Brain microvascular endothelial cell (primary cell): ENCODE data around the gene TALDO1.

Experiments used
- DNase-seq: peaks from one replicate; pipeline ENCODE4 v3.0.0-alpha.2; 2020
- H3K27ac ChIP-seq: fragments of 250-450 bp; sonication (Bioruptor Pico); 2 replicates; pipeline ENCODE4 v1.5.1; 2020; ENCODE audit warnings: mild to moderate bottlenecking, moderate library complexity
- H3K27me3 ChIP-seq: fragments of 250-450 bp; sonication (Bioruptor Pico); replicated peaks from 2 replicates; pipeline ENCODE4 v1.5.1; 2020; ENCODE audit warnings: mild to moderate bottlenecking
- H3K36me3 ChIP-seq: fragments of 250-450 bp; sonication (Bioruptor Pico); replicated peaks from 2 replicates; pipeline ENCODE4 v1.5.1; 2020; ENCODE audit warnings: mild to moderate bottlenecking
- H3K4me3 ChIP-seq: 2 replicates; pipeline ENCODE4 v1.5.1; 2011; ENCODE audit warnings: low read depth, mild to moderate bottlenecking, control low read depth, low read length, moderate library complexity
- CTCF ChIP-seq: IDR thresholded peaks from 2 replicates; pipeline ENCODE4 v1.5.1; 2011; ENCODE audit warnings: low read depth, mild to moderate bottlenecking, moderate library complexity, low read length, control low read depth, inconsistent platforms; ENCODE audit errors: missing control alignments
- in situ Hi-C: cut with HindIII; loops from 2 replicates; pipeline ENCODE4 v1.10.0; 2017; ENCODE audit warnings: low sequenced_read_pairs, low pct_ligation_motif_present

Gene TALDO1

DNA sequence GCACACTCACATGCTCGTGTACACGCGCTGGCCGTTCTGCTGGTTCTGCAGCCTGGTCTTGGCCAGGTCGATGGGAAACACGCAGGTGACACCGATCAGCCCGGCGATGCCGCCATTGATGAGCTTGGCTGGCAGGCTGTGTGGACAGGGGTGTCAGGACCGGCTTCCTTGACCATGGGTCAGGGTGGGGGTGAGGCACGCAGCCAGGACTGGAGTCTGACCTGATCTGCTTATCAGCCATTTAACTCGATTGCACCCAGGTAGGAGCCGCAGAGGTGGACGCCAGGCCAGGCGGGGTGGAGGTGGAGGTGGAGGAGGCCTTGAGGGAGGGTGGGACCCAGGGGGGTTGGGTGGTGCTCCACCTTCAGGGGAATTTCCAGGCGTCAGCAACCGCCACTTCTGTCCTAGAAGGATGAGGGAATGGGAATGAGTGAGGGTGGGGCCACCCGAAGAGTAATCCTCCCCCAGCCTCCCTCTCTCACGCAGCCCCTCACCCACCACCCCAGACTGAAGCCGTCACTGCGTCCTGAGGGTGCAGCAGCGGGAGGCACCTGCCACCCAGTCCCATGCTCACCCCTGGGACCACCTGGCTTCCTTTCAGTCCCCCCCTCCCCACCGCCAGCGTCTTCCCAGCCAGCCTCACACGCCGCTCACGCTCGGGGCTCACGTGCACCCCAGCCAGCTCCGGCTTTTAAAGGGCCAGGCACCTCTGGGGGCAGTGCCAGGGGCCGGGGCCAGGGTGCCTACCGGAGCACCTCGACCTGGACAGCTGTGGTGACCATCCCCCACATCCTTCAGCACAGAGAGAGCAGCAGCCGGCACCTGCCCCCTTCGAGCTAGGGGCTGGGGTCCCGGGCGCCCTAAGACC, 47.7 kb downstream of the TALDO1 start:
- no peaks in the 10 kb centered on the region for H3K27me3 ChIP-seq
- no peak for TF ChIP-seq CTCF
- no peak overlapping the region for H3K4me3 ChIP-seq
- in situ Hi-C loops: no loop called here
- no peak overlapping the region for H3K27ac ChIP-seq
- DNase-seq: no peak
- peaks cover 23% of the 10 kb centered on the region for H3K36me3 ChIP-seq

DNA sequence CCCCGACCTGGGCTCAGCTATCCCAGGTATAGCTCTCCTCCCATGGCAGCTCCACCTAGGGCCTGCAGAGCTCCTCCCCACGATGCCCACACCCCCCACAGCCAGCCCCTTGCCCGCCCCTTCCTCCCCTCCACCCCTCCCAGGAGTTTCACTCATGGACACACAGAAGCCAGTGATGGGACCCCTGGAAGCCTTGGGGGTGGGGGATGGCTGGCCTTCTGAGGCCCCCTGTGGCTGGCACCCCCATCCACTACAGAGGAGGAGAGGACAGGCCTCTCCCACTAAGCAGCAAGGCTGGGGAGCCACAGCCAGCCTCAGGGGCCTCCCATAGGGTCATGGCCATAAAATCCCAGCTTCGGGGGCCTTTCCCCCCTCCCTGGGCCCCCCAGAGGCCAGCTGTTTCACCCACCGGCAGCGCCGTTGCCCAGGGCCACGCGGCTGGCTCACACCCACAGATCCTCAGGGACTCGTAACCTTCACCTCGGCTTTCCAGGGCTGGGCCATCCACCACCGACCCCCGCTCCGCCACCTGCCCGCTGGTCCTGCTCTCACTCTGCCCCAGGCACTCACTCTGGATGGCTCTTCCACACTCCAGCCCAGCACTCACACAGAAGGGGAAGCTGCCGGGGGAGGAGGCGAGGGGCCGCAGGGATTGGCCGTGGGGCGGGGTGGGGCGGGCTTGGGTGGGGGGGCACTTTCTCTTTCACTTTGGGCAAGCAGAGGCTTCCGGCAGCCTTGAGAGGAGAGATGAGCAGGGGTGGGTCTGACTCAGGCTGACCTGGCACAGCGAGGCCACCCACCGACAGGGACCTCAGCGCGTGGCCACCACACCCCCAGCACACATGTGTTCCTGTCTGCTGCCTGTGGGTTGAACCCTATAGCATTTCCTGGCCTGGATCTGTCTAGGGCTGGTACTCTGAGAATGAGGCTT, 48.6 kb downstream of the TALDO1 start:
- Histone ChIP-seq H3K4me3 (peak overlapping the region; percentile 80), H3K27me3 (no peaks in the 10 kb centered on the region), H3K27ac (peak overlapping the region; percentile 79), H3K36me3 (peaks cover 23% of the 10 kb centered on the region)
- in situ Hi-C loops: no loop called here
- no peak for TF ChIP-seq CTCF
- DNase-seq: peak; percentile 75

DNA sequence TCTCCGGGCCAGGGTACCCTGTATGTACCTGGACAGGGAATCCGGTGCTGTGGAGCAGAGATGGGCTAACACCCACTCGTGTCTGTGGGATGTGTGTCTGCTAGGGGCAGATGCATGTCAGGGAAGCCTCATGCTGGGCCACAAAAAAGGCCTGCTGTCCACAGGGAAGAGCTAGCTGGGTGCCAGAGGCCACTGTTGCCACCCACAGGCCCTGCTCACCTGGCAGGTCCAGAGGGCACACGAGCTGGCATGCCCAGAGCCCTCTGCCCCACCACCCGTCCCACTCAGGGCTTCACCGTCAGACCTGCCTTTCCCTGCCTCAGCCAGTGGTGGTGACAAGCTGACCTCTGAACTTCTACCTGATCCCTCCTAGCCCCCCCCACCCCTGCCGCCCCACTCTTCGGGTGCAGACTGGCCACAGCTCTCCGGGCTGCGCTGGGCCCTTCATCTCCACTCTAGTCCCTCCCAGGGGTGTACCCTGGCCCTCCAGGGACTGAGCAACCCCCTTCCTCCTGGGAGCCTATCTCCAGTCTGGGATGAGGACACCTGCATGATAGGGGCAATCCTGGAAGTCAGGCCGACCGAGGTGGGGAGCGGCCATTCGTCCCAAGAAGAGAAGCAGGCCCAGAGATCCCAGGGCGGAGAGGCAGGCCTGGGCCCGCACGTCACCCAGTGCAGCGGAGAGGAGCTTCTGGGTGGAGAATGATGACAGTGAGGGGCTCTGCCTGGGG, 49.5 kb downstream of the TALDO1 start:
- peaks cover 21% of the 10 kb centered on the region for H3K36me3 ChIP-seq
- in situ Hi-C loops: no loop called here
- no peak for DNase-seq
- peak overlapping the region; percentile 79 for H3K27ac ChIP-seq
- H3K27me3 ChIP-seq: no peaks in the 10 kb centered on the region
- peak overlapping the region; percentile 80 for H3K4me3 ChIP-seq
- TF ChIP-seq CTCF: no peak

DNA sequence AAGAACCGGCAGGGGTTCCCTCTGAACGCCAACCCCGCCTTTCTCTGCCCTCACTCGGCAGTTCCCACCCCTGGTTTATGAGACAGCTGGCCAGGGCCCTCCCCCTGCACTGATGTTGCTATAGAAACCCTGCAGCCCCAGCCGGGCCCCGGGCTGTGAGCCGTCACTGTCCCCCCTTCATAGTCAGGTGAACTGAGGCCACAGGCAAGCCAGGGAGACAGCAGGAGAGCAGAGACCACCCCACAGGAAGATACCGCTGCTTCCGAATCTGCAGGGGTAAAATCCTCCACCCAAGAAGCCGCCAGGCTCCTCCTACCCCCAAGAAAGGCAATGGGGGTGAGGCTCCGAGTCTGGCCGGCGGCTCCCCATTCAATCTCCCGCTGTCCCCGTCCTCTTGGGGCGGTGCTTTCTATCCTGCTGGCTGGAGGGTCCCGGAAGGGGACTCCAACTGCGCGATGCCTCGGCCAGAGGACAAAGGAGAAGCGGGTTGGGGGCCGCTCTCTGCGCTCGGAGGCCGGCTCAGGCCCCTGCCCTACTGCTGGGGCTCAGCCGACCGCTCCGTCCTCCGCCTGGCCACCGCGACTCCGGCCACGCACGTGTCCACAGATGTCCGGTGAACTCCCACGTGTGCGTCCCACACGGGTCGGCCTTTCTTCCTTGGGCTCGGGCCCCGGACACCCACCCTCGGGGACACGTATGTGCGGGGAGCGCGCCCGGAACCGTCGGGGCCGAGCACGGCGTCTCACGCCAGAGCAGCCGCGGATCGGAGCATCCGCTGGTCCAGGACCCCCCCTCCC, 50.2 kb downstream of the TALDO1 start:
- no peaks in the 10 kb centered on the region for H3K27me3 ChIP-seq
- TF ChIP-seq CTCF: no peak
- H3K36me3 ChIP-seq: peaks cover 22% of the 10 kb centered on the region
- H3K4me3 ChIP-seq: peak overlapping the region; percentile 80
- in situ Hi-C loops: no loop called here
- H3K27ac ChIP-seq: peak overlapping the region; percentile 79
- peak; percentile 85 for DNase-seq
